DND-41 (cell line): ENCODE data around the gene IHH.

Experiments used
- CTCF ChIP-seq: IDR thresholded peaks from 2 replicates; pipeline ENCODE4 v1.5.1; 2012; ENCODE audit warnings: borderline replicate concordance, low read length, moderate library complexity, mild to moderate bottlenecking; ENCODE audit not compliant: poor library complexity, severe bottlenecking; ENCODE audit errors: extremely low read depth
- EZH2 ChIP-seq: IDR thresholded peaks from 3 replicates; pipeline ENCODE4 v1.6.1; 2012; ENCODE audit warnings: borderline replicate concordance, low read depth, mild to moderate bottlenecking, moderate library complexity, low read length, inconsistent platforms; ENCODE audit not compliant: severe bottlenecking

- TF ChIP-seq EZH2 (no peak), CTCF (no peak)
These were observed 33.1 kb downstream of the IHH start for GRCh38 chr2:219027511-219028055.
